Heart left ventricle (tissue), 13 donors: ENCODE results near the gene NOL6.

Experiments
- CTCF ChIP-seq, 12 donors: fragments of 200-600 bp; sonication (generic) in 4 of 12; IDR thresholded peaks; one replicate each; pipeline versions ENCODE4 v1.5.0 to v1.8.0; 2018 to 2022; ENCODE audit warnings: antibody characterized with exemption in 12 of 12, mild to moderate bottlenecking in 5 of 12
- POLR2A ChIP-seq, 2 donors: fragments of 450-650 bp; IDR thresholded peaks; one replicate each; pipeline ENCODE4 v1.6.1; 2017; ENCODE audit warnings: antibody characterized with exemption in 2 of 2, mild to moderate bottlenecking in 2 of 2, moderate library complexity in 2 of 2
- donor health status: ischemic (EF 13 %, LVEDD 7.1; RV severe dilation, severe dysfunction).
- donor health status: DM: no; HTN: yes; CAD: no.
- donor health status: DM: no; HTN: no; CAD: no.
- donor health status: ischemic (EF 25% LVEDD 6.9; RV normal size, moderate dysfunction).
- donor health status: ischemic (EF 25% LVEDD 5.7; RV mildly dilated, moderate dysfunction).
- donor health status: ischemic (EF 35%, LVEDD 5.7; RV mildly dilated, moderate dysfunction).
- donor health status: nonischemic (EF 11% LVEDD 7.7; RV severe dilation, severe dysfunction).
- donor health status: DM: yes; HTN: yes; CAD: no.
- donor health status: PGD.
- donor health status: ischemic (EF 29% LVEDD 5.4; RV normal size, mild dysfunction).
- donor health status: nonischemic (EF 23%, LVEDD 6.1; RV moderate dilation, normal function).

GRCh38 chr9:33450621-33451146 lies 23.0 kb downstream of the NOL6 start:
- no peak for TF ChIP-seq POLR2A (IDR thresholded peaks at IDR 0.05)
- no peak for TF ChIP-seq CTCF (IDR thresholded peaks at IDR 0.05)
